A549 (cell line): ENCODE results near the gene GSTM1.
"Not testable (repeated sequence)": the region's sequence is repeated elsewhere in the genome, so short reads cannot be mapped to it uniquely, and the experiment has no call there.

Source experiments
- BHLHE40 ChIP-seq: IDR thresholded peaks from 2 replicates; pipeline ENCODE4 v1.6.1; 2012; ENCODE audit warnings: low read depth, low read length, inconsistent platforms
- CTCF ChIP-seq: fragments of >200 bp; sonication (Bioruptor Twin); formaldehyde crosslinking; IDR thresholded peaks from 3 replicates; pipeline ENCODE4 v1.5.1; 2016
- ESRRA ChIP-seq: fragments of 150-350 bp; IDR thresholded peaks from 2 replicates; pipeline ENCODE4 v1.6.1; 2014; ENCODE audit warnings: mild to moderate bottlenecking, low read length, borderline replicate concordance
- NFE2L2 ChIP-seq: fragments of 150-350 bp; conservative IDR thresholded peaks from 2 replicates; pipeline ENCODE4 v1.6.1; 2014; ENCODE audit warnings: low read length
- NPAS2 ChIP-seq: fragments of 250-450 bp; sonication (Bioruptor Pico); IDR thresholded peaks from 2 replicates; pipeline ENCODE4 v1.8.0; 2022; ENCODE audit warnings: mild to moderate bottlenecking, moderate library complexity, borderline replicate concordance
- POLR2A ChIP-seq: IDR thresholded peaks from 2 replicates; pipeline ENCODE4 v1.6.1; 2012; ENCODE audit warnings: mild to moderate bottlenecking, low read length
- RAD21 ChIP-seq, 2 experiments: fragments of >200 bp in 1 of 2; sonication (Bioruptor Twin) in 1 of 2; formaldehyde crosslinking in 1 of 2; IDR thresholded peaks in 1 of 2; conservative IDR thresholded peaks in 1 of 2; 2 replicates in 1 of 2; 3 replicates in 1 of 2; pipeline ENCODE4 v1.6.1; 2012 to 2018; ENCODE audit warnings: inconsistent platforms in 1 of 2
- REST ChIP-seq: fragments of 200-600 bp; sonication (generic); IDR thresholded peaks from 2 replicates; pipeline ENCODE4 v1.6.1; 2016; ENCODE audit warnings: antibody characterized with exemption, mild to moderate bottlenecking, moderate library complexity

GRCh38 chr1:109684777-109685176 lies 2.8 kb upstream of the GSTM1 start:
- TF ChIP-seq POLR2A; RAD21 (conservative IDR thresholded peaks at IDR 0.05 in 1 of 2, IDR thresholded peaks at IDR 0.05 in 1 of 2); CTCF; NFE2L2; REST; ESRRA; NPAS2; BHLHE40: not testable (repeated sequence)
